Type B pancreatic cell (in vitro differentiated cells): Measurements from ENCODE around the gene UBE2F. TPM values are rescaled to one million over a fixed set of nuclear protein-coding genes. Genes with fewer than 3 reads are reported as not detected.

Experiments
- DNase-seq: peaks from one replicate; pipeline ENCODE4 v3.0.0; 2021; ENCODE audit warnings: mixed read lengths; ENCODE audit not compliant: unreplicated experiment; ENCODE audit errors: extremely low spot score
- H3K27ac Mint-ChIP-seq: 2 replicates; pipeline ENCODE4 v1.8.0; 2021; ENCODE audit warnings: mild to moderate bottlenecking, mixed read lengths
- H3K27me3 Mint-ChIP-seq: 2 replicates; pipeline ENCODE4 v1.8.0; 2021; ENCODE audit warnings: mixed read lengths
- H3K36me3 Mint-ChIP-seq: 2 replicates; pipeline ENCODE4 v1.8.0; 2021; ENCODE audit warnings: mixed read lengths
- H3K4me1 Mint-ChIP-seq: one replicate; pipeline ENCODE4 v1.8.0; 2021; ENCODE audit warnings: mixed read lengths; ENCODE audit not compliant: unreplicated experiment
- H3K4me3 Mint-ChIP-seq: 2 replicates; pipeline ENCODE4 v1.8.0; 2021; ENCODE audit warnings: mild to moderate bottlenecking, mixed read lengths
- H3K9me3 Mint-ChIP-seq: 2 replicates; pipeline ENCODE4 v1.8.0; 2021; ENCODE audit warnings: mixed read lengths
- CTCF ChIP-seq: fragments of 200-600 bp; sonication (generic); conservative IDR thresholded peaks from 2 replicates; pipeline ENCODE4 v1.5.0; 2021; ENCODE audit warnings: antibody characterized with exemption, mild to moderate bottlenecking
- total RNA-seq: library from RNA; stranded (reverse); gene quantifications from 2 replicates; pipeline ENCODE4 v1.2.1, GENCODE V29; 2021; ENCODE audit warnings: low replicate concordance

The UBE2F gene
- total RNA-seq, 1 donor from 2014 or later = 43.1 TPM

DNA sequence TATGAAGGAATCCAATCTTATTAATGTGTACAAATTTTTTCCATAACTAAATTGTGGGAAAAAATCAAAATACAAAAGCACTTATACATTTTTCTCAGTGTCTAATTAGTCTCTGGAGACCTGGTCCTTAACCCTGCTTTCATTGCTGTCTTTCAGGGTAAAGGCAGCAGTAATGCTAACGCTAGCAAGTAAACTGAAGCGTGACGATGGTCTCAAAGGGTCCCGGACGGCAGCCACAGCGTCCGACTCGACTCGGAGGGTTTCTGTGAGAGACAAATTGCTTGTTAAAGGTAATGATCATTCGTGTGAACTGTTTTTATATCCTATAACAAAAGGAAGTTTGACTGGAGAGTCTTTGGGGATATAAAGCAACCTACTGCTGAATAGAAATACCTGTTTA is 6.1 kb downstream of the UBE2F start:
- TF ChIP-seq CTCF = no peak
- DNase-seq = no peak
- Mint-ChIP-seq H3K27ac (peak overlapping the region; percentile 48), H3K9me3 (no peaks in the 10 kb centered on the region), H3K4me3 (no peak overlapping the region), H3K36me3 (peaks cover 26% of the 10 kb centered on the region), H3K27me3 (no peaks in the 10 kb centered on the region), H3K4me1 (peaks cover 39% of the 10 kb centered on the region)

DNA sequence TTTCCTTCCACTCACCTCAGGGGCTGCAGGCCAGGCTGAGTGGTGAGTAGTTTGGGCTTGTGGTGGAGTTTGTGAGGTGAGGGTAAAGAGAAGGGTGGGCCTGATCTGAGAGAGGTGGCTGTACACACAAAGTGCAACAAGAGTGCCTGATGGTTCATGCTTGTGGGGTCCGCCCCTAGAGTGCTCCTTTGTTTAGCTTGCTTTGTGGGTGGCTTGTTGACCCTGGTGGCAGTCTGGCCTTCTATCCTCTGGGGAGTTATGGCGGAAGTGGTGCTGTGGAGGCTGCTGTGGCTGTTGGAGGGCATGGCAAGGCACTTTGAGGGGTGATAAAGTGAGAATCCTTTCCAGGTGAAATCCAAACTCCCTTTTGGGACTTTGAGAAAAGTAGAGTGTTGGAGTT is 10.6 kb downstream of the UBE2F start:
- Mint-ChIP-seq H3K27me3 (no peaks in the 10 kb centered on the region), H3K9me3 (no peaks in the 10 kb centered on the region), H3K4me3 (no peak overlapping the region), H3K4me1 (peaks cover 37% of the 10 kb centered on the region), H3K36me3 (peaks cover 23% of the 10 kb centered on the region), H3K27ac (no peak overlapping the region)
- no peak for DNase-seq
- TF ChIP-seq CTCF = no peak

DNA sequence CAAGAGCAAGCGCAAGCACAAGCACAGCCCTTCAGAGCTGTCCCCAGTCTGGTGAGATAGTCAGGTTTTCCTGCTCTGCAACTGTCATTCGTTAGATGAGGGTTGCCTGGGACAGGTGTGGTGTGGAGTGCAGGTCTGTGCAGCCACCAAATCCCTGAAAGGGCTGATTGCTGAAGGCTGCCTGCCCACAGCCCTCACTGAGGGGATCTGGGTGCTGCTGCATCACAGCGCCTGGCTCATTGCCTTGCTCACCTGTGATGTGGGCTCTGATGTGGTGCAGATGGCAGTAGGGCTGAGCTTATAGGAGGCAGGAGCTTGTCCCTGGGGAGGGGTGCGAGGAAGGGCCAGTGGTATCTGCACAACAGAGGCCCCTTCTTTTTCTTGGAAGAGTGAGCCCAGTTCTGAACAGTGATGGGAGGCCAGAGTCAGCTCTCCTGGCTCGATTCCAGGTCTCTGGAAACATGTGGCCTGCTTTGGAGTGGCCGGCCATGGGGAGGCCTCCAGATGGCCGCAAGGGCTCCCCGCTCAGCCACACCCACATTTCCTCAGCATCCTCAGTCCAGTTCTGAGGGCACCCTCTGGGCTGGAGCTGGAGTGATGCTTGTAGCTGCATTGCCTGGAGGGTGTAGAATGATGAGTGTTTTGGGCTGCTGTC is 11.4 kb downstream of the UBE2F start:
- H3K27me3 Mint-ChIP-seq = no peaks in the 10 kb centered on the region
- no peak overlapping the region for H3K4me3 Mint-ChIP-seq
- no peaks in the 10 kb centered on the region for H3K9me3 Mint-ChIP-seq
- peaks cover 19% of the 10 kb centered on the region for H3K36me3 Mint-ChIP-seq
- DNase-seq = no peak
- peaks cover 33% of the 10 kb centered on the region for H3K4me1 Mint-ChIP-seq
- TF ChIP-seq CTCF = no peak
- H3K27ac Mint-ChIP-seq = no peak overlapping the region

DNA sequence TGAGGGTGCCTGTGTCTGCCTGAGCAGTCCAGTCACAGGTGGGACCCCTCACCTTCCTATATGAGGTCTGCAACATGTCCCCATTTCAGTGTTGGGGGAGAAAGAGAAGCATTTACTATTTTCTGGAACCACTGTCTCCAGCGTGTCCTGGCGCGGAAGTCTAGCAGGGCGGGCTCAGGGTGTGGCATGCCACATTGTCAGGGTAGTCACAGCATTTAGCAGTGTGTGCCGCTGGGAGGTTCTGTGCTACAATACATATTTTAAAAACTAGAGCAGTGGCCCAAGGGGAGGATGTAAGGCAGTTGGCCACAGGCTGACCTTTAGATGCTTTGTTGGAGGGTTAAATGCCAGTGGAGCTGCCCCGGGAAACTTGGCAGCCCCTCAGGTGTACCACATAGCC is 12.5 kb downstream of the UBE2F start:
- no peaks in the 10 kb centered on the region for H3K27me3 Mint-ChIP-seq
- H3K4me3 Mint-ChIP-seq = no peak overlapping the region
- no peak overlapping the region for H3K27ac Mint-ChIP-seq
- no peak for TF ChIP-seq CTCF
- peak; percentile 13 for DNase-seq
- peaks cover 15% of the 10 kb centered on the region for H3K36me3 Mint-ChIP-seq
- H3K4me1 Mint-ChIP-seq = peaks cover 33% of the 10 kb centered on the region
- H3K9me3 Mint-ChIP-seq = no peaks in the 10 kb centered on the region

- H3K27me3 Mint-ChIP-seq = no peaks in the 10 kb centered on the region
- H3K4me3 Mint-ChIP-seq = no peak overlapping the region
- no peak for TF ChIP-seq CTCF
These were observed 13.3 kb downstream of the UBE2F start for GRCh38 chr2:237980087-237980486.

More at GRCh38 chr2:237980087-237980486, 13.3 kb downstream of the UBE2F start:
- peak; percentile 20 for DNase-seq
- peaks cover 16% of the 10 kb centered on the region for H3K36me3 Mint-ChIP-seq
- H3K9me3 Mint-ChIP-seq = no peaks in the 10 kb centered on the region
- peak overlapping the region; percentile 74 for H3K27ac Mint-ChIP-seq
- peaks cover 34% of the 10 kb centered on the region for H3K4me1 Mint-ChIP-seq
